ENCODE measurements around the gene GRIA1.

GRCh38 chr5:153792305-153792704, 301.8 kb downstream of the GRIA1 start:
- TF ChIP-seq CTCF (IDR thresholded peaks at IDR 0.05) (no peak), POLR2A (IDR thresholded peaks at IDR 0.05; ENCODE audit: low read depth) (no peak)
